Endometrium (tissue), 2 donors: Measurements from ENCODE around the gene CDK14.

Experiments
- FAIRE-seq: peaks from 2 replicates; lab custom pipeline; 2012; peaks lifted over from hg19 to GRCh38; lab: Jason Lieb, UNC
- donor health status: control.
- donor health status: control.

The CDK14 gene

DNA sequence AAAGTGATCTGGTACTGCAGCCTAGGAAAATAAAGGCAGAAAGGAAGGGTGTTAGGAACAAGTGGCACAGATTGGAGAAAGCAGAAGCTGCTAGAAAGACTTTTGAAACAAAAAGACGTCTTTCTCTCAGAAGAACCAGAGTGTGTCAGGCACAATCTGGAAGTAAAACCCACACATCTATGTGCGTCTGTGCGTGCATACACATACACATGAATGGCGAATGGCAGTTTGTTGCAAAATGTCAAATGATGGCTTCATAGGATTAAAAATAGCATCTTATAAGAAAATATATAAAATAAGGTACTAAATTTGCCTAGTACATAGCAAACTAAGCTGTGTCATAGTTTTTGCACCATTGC lies 246.3 kb downstream of the CDK14 start:
- no peak for FAIRE-seq

DNA sequence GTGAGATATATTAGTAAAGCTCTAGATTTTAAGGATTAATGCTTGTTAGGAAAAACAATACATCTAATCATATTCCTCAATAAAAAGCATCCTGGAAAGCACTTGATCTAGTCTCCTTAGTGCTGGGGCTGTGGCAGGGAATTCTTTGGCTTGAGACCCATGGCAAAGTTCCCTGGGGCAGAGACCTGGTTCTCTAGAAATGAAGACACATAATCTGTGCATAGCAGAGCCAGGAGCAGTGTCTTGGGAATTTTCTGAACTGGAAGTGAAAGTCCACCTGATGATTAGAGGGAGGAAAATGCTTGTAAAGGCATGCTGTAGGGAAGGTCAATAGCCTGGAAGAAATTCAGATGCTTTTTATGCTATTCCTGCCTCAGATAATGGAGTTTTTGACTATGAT lies 247.4 kb downstream of the CDK14 start:
- no peak for FAIRE-seq

DNA sequence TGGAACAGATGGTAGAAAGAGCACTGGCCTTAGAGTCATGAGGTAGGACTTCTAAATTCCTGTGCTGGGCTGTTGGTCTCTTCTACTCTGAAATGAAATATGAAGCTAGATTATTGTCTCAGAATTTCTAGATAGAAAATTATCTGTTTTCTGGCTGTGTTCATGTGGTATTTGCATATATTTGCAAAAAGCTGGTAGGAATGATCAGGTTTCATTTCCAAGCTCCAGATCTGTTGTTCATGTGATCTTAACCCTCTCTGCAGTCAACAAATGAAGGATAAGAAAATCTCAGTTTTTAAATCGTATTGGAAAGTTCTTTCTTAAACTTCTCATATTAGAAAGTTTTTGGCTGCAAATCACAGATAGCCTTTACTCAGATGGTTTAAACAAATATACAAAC lies 248.3 kb downstream of the CDK14 start:
- FAIRE-seq = no peak

DNA sequence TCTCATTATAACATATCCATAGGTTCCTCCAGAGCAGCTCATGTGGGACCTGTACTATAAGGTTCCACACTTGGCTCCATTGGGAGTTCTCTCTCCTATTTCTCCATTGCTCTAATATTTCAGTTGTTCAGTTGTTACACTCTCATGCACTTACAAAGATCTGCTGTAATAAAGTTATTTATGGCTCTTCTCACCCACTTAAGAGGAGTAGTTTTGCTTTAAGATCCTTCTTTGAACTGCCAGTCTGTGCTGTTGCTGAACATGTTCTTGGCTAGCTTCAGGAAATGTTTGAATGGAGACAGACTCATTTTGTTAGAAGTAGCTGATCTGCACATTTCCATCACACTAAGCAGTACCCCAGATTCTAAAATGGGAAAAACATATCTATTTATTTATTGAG lies 250.1 kb downstream of the CDK14 start:
- no peak for FAIRE-seq

DNA sequence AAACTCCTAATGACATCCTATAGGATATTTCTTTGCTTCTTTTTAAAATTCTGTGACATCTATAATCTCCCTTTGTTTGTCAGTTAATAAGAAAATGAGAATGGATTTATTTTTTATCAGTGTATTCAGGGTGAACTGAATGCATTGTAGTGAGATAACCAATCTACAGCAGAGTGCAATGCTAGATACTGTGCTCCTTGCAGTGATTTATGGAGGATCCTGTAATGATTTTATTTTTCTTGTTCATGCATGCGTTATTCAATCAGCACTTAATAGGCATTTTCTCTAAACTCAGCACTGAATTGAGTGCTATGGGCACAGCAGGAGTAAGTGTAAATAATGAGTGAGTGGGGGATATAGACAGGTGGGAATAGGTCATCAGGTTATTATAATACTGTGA lies 253.9 kb downstream of the CDK14 start:
- FAIRE-seq = no peak

DNA sequence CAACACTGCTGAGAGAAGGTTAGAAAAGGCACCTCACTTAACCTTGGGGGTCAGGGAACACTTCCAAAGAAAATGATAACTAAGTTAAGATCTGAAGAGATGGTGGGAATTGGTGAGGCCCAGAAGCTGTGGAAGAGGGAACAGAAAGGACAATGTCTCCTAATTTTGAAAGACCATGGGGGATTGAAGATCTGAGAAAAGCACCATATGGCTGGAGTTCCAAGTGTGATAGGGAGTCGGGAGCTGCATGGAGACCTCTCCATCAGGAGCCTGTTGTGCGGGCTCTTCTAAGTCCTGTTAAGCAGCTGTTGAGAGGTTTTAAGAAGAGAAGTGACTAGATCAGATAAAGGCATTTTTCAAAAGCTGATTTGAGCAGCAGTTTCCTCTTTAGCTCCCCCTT lies 254.3 kb downstream of the CDK14 start:
- FAIRE-seq = no peak

DNA sequence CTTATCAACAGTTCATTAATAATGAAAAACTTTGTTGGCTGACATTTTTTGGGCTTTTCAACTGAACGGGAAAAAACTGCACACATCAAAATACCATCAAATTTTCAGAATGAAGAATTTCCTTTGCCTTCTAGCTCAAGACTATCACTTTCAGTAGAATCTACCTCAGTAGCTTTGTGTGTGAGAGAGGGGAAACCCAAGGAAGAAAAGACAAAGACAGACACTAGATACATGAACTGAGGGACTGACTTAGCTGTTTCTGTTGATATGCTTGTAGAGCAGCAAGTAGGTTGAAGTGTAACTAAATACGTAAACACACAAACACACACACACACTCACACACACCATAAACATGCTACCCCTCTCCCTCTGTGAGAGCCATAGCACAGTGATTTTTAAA lies 257.1 kb downstream of the CDK14 start:
- FAIRE-seq = no peak

DNA sequence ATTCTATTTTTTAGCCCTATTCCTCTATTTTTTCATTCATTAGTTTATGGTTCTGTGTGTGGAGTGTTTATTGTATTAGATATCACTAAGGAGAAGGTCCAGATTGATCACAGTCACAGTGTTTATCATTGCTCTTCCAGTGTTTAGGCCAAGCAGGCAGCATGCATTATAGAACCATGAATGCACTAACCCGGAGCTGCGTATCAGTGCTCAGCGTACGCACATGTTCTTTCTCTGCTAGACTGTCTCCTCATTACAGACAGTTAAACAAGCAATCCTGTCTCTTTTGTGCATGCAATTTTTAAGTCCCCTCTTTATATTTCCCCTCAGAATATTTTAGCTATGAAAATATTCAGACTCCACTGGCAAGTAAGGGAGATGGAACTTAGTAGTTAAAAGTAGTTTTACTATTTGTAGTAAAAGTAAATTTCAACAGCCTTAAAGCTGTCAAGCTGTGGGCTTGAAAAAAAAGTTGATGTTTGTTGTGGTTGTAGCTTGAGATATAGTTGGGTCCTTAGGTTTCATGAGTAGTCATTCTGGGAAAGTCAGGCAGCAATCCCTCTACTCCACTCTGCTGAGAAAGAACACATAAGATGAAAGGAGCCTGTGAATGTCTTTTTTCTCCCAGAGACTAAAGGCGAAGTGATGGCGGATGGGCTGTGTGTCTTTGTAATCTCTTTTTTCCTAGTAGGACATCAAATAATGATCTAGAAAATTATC lies 260.4 kb downstream of the CDK14 start:
- no peak for FAIRE-seq

DNA sequence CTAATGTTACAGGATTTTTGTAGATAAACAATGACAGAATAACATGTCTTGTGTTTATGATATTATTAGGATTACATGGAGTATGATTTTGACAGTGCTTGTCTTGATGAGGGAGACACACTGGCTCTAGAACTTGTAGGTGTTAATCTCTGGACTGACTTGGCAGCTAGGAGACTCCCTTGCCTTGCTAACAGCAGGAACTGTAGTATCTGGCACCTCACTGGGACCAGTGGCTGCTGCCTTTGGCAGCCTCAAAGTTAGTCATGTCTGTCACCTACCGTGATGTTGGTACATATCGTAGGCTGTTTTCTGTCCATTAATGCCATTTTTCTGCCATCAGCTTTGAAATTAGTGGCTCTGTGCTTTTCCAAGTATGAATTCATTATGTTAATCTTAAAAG lies 261.5 kb downstream of the CDK14 start:
- no peak for FAIRE-seq

DNA sequence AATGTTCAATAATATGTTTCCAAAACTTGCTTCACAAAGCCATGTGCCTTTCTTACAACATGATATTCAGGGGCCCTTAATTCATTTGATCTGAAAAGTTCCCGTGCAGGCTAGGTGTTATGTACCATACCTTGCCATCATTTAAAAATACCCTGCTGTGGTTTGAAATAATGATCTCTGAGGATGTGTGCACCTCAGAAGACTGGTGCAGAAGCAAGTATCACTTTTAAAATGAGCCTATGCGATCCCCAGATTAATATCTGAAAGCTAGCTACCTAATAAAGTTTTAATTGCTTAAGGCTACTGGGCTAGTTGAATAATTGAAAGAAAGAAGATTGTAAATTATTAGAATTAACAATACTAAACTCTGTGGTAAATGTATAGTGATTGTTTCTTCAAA lies 262.4 kb downstream of the CDK14 start:
- no peak for FAIRE-seq

DNA sequence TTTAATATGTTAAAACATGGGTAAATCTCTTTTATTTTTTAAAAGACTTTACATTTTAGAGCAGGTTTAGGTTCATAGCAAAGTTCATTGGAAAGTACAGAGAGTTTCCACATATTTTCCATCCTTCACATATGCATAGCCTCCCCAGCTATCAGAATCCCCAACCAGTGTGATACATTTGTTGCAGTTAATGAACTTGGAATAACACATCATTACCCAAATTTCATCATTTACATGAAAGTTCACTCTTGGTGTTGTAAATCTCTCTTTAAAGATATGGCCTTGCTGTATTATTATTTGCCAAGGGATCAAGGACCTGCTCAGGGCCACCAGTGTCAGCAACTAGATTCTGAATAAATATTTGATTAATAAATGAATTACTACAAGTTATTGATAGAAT lies 263.4 kb downstream of the CDK14 start:
- no peak for FAIRE-seq

DNA sequence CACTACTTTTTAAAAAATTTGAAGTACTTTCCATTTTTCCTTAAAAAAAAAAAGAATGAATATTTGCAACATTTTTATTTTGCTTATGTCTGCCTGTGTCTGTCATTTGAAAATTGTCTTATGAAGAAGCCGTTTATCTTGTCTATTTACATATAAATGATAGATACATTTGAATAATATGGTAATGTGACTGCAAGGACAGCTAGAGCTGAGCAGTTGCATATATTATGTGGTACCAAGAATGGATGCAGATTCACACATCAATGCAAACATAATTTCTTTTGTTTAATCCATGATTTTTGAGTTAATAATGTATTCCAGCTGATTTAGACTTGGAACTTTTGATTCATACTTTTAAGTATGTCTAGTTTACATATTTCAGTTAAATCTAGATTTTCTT lies 268.0 kb downstream of the CDK14 start:
- no peak for FAIRE-seq

DNA sequence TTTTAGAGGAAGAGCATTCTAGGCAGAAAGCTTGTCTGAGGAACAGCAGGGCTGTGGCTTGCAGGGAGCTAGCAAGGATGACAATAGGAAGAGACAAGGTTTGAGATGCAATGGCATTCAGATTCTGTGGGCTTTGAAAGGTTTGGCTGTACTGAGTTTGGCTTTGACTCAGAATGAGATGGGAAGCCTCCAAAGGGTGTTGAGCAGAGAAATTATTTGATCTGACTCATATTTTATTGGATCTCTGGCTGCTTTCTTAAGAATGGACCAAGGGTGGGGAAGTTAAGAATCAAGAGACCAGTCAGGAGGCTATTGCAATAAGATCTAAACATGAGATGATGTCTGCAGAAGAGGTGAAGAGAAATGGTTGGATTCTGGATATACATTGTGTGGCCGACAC lies 273.2 kb downstream of the CDK14 start:
- no peak for FAIRE-seq

DNA sequence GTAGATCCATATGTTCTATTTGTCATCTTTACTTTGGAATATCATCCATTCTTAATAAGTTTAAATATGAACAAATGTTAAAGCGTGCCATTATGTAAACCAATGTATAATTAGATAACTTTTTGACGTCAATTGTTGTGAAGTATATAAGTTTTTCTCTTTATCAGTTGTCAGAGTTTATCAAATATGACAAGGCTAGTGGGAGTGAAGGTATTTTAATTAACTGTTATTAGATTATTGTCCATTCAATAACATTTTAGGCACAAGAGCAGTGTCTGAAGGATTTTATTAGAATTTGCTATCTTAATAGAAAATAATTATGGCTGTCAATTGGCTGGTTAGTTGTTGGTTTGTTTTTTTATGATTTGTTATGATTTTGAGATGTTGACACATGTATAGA lies 280.6 kb downstream of the CDK14 start:
- no peak for FAIRE-seq

DNA sequence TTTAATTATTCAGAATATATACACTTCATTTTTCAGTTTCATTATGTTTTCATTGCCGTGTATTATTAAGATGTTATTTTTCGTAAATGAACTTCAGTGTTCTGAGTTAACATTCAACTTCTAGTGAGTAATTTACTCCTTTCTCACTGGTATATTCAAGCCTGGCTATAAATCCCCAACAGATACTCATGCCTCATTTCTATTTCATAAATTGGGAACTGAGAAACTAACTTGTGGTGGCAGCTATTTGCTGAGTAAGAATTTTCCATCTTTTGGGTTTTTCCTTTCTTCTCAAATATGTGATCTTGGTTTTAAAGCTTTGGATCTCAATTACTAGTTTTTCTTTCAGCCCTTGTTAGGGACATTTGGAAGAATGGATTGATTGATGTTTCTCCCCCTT lies 281.1 kb downstream of the CDK14 start:
- no peak for FAIRE-seq

DNA sequence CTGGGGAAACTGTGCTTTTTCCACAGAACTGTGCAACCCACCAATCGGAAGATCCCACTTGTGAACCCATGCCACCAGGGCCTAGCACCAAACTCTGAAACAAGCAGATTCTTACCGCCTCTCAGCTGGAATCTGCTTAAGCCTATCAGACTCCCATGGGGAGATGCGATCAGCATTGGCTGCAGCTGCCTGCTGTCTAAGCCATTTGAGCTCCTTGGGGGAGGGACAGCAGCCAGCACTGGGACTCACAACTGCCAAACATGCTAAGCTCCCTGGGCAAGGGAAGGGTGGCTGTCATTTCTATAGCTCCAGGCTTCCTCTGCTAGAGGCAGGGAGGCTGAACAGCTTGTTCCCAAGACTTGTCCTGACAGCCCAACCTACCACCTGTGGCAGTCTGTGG lies 283.8 kb downstream of the CDK14 start:
- no peak for FAIRE-seq

DNA sequence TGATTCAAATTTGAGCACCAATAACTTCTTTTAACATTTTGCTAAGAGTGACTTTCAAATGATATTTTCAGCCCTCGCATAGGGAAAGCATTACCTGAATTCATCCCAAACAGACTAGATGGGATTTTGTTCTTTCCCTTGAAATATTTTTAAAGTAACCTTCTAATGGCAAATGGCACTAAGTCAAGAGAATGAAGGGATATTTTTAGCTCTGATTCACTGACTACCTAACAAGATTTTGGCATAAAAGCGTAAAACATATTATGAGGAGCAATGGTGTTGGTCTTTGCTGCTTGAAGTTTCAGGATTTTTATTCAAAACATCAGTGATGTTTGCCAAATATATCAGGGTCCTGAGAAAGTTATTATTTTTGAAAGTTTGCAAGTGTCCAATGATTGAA lies 290.3 kb downstream of the CDK14 start:
- FAIRE-seq = no peak

DNA sequence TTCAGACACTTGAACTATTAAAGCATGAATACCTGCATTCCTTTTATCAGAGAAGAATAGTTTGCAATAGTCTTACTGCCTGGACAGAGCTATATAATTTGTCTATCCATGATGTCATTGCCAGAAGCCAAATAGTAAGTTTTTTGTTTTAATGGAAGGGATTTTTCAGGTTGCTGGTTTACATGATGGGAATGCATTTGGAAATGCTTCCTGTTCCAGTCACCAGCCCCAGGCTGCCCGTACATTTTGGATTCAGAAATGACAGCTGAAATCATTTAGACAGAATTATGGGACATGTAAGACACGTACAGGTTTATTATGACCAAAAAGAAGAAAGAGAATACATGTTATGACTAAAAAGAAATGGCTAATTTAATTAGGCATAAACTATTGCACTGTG lies 293.1 kb downstream of the CDK14 start:
- FAIRE-seq = no peak

DNA sequence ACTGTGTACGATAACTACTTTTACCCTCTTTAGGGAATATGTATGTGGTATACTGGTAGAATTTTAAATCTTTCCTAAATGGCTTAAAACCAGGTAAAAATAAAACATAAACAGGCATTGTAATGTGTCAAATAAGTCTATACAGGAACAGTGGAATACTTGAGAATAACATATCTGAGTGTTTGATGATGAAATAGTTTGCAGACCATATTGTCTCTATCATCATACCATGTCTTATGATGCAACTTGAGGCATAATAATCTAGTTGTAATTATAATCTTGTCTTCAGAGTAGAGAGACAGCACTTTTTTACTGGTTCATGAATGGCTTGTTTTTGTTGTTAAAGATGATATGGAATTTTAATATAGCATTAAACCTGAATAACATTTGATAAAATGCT lies 293.5 kb downstream of the CDK14 start:
- no peak for FAIRE-seq

DNA sequence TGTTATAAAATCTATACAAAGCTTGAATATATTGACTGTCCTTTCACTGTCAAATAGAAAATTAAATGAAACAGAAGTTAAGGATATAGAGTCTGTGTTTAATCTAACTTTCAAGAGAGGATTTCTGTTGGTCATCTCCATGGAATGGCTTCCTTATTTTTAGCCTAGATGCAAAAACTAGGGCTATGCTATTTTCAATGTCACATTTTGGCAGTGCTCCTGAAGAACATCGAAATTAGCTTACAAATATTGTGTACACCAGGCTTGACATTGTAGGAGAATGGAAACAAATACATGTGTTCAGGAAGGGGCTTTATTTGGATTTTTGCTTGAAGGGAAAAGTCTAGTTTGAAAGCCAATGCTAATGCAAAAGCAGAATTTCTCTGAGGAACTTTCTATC lies 295.4 kb downstream of the CDK14 start:
- no peak for FAIRE-seq

DNA sequence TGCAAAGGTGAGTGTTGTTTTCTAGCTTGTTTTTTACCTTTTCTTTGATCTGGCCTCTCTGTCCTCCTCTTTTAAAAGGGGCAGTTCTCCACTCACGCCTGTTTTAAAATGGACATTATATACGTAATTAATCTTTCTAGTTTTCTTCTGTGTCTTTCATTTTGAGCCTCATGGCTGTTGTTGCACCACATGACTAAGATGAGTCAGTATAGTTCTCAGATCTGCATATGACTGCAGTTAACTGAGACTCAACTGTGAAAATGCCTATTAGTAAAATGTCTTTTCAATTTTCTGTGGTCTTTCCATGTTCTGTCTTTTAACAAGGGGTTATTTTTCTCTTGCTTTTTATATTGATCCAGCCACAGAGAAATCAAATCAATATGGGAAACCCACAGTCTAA lies 296.1 kb downstream of the CDK14 start:
- FAIRE-seq = no peak

DNA sequence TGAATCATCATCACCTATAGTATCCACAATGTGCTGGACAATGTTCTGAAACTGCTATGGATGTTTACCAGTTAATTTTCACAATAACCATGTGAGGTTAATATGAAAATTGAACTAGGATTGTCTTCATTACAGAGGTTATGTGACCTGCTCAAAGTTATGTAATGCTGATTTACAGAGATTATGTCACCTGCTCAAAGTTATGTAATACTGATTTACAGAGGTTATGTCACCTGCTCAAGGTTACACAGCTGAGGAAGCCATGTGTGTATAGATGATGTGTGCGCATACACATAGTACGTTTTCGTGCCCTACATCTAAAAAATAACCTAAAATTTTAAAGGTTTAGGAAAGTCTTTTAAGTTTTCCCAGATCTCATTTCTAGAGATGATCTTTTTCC lies 298.0 kb downstream of the CDK14 start:
- FAIRE-seq = no peak

DNA sequence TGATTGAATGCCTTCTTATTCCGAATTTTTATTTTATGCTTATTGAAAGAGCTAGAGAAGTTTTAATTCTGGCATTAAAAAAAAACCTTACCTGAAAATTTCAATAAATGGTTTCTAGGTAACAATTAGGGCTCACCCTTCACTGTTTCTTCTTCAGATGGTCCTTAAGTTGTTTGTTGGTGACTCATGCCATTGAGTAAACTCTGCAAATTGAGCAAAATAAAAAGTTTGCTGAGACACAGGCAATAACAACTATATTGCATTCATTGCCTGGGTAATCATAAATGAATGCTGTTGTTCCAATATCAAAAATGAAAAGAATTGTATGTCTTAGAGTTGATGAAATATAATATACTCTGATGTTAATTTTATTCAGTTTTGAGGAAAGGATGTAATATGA lies 300.3 kb downstream of the CDK14 start:
- FAIRE-seq = no peak

DNA sequence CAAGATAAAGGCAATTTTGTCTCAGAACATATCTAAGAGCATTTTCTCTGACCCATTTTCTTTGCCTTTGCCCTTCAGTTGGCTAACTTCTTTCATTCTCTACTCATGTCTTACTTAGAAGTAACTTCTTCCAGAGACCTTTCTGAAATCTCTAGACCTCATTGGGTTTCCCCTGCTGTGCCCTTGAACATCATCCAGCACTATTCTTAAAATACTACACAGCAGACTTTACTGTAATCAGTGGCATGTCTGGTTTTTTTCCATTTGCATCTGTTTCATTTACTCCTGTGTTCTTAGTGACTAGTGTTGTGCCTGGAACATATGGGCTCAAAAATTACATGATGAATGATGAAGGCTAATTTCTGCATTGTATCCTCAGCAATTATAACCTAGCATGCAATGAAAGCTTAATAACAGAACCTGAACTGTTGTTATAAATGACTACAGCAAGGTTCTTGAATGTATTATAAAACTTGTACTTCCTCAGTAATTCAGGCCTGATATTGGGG lies 301.9 kb downstream of the CDK14 start:
- FAIRE-seq = no peak
